Neural cell (in vitro differentiated cells): ENCODE results near the gene ENAH. TPM values are rescaled to one million over a fixed set of nuclear protein-coding genes. Genes with fewer than 3 reads are reported as not detected.

Experiments used
- H2AFZ ChIP-seq: fragments of 200-600, 300-800 bp; sonication (generic), shearing (Covaris generic); 2 replicates; pipeline ENCODE4 v1.6.0; 2014; ENCODE audit warnings: low read depth, mild to moderate bottlenecking, antibody characterized with exemption, low read length, moderate library complexity
- H3F3A ChIP-seq: fragments of 200-600 bp; shearing (Covaris generic); 2 replicates; pipeline ENCODE4 v1.6.1; 2016; ENCODE audit warnings: mild to moderate bottlenecking, moderate library complexity, mixed read lengths, antibody characterized with exemption, low read length; ENCODE audit not compliant: insufficient read depth, poor library complexity, severe bottlenecking
- H3K27ac ChIP-seq: fragments of 200-600, 300-800 bp; sonication (generic), shearing (Covaris generic); 2 replicates; pipeline ENCODE4 v1.5.1; 2014; ENCODE audit warnings: mild to moderate bottlenecking, low read length, moderate library complexity
- H3K27me3 ChIP-seq: fragments of 300-800, 200-600 bp; sonication (generic), shearing (Covaris generic); 2 replicates; pipeline ENCODE4 v1.6.0; 2014; ENCODE audit warnings: mild to moderate bottlenecking, low read depth, low read length, moderate library complexity; ENCODE audit not compliant: insufficient read depth
- H3K36me3 ChIP-seq: fragments of 300-800, 200-600 bp; sonication (generic), shearing (Covaris generic); 2 replicates; pipeline ENCODE4 v1.5.1; 2014; ENCODE audit warnings: mild to moderate bottlenecking, antibody characterized with exemption, low read length, moderate library complexity; ENCODE audit not compliant: insufficient read depth
- H3K4me2 ChIP-seq: fragments of 300-800, 200-600 bp; sonication (generic), shearing (Covaris generic); 2 replicates; pipeline ENCODE4 v1.6.0; 2014; ENCODE audit warnings: mild to moderate bottlenecking, low read length
- H3K4me3 ChIP-seq: fragments of 300-800, 200-600 bp; sonication (generic), shearing (Covaris generic); 2 replicates; pipeline ENCODE4 v1.5.1; 2014; ENCODE audit warnings: mild to moderate bottlenecking, low read length, moderate library complexity
- H3K79me2 ChIP-seq: fragments of 200-600 bp; shearing (Covaris generic); replicated peaks from 2 replicates; pipeline ENCODE4 v1.6.0; 2014; ENCODE audit warnings: mild to moderate bottlenecking, low read length, moderate library complexity; ENCODE audit not compliant: insufficient read depth
- H3K9ac ChIP-seq: fragments of 300-800, 200-600 bp; sonication (generic), shearing (Covaris generic); 2 replicates; pipeline ENCODE4 v1.6.1; 2016; ENCODE audit warnings: mild to moderate bottlenecking, low read length, mixed read lengths
- H3K9me2 ChIP-seq: fragments of 200-600 bp; shearing (Covaris generic); 2 replicates; pipeline ENCODE4 v1.6.1; 2016; ENCODE audit warnings: mild to moderate bottlenecking, low read length, mixed read lengths; ENCODE audit not compliant: insufficient read depth
- H3K9me3 ChIP-seq: fragments of 200-600, 300-800 bp; sonication (generic), shearing (Covaris generic); 2 replicates; pipeline ENCODE4 v1.6.1; 2016; ENCODE audit warnings: mild to moderate bottlenecking, mixed run types, low read length, moderate library complexity, mixed read lengths
- H4K20me1 ChIP-seq: fragments of 200-600 bp; shearing (Covaris generic); 2 replicates; pipeline ENCODE4 v1.6.1; 2016; ENCODE audit warnings: mild to moderate bottlenecking, mixed run types; ENCODE audit not compliant: insufficient read depth
- EP300 ChIP-seq: fragments of 450-650 bp; conservative IDR thresholded peaks from 2 replicates; pipeline ENCODE4 v1.6.1; 2014; ENCODE audit warnings: antibody characterized with exemption, mild to moderate bottlenecking, moderate library complexity; ENCODE audit not compliant: poor library complexity, severe bottlenecking
- EZH2 ChIP-seq: fragments of 200-600, 300-800 bp; shearing (Covaris generic), sonication (generic); IDR thresholded peaks from 2 replicates; pipeline ENCODE4 v1.6.1; 2014; ENCODE audit warnings: antibody characterized with exemption, low read length, borderline replicate concordance, mild to moderate bottlenecking; ENCODE audit not compliant: insufficient read depth, poor library complexity, severe bottlenecking
- MXI1 ChIP-seq: fragments of 450-650 bp; conservative IDR thresholded peaks from 2 replicates; pipeline ENCODE4 v1.6.1; 2014; ENCODE audit warnings: antibody characterized with exemption, mild to moderate bottlenecking; ENCODE audit not compliant: poor library complexity, severe bottlenecking
- POLR2AphosphoS5 ChIP-seq: IDR thresholded peaks from 2 replicates; pipeline ENCODE4 v1.6.1; 2012
- RAD21 ChIP-seq: fragments of 450-650 bp; conservative IDR thresholded peaks from 2 replicates; pipeline ENCODE4 v1.6.1; 2014; ENCODE audit warnings: antibody characterized with exemption, mild to moderate bottlenecking, moderate library complexity
- SMC3 ChIP-seq: fragments of 450-650 bp; conservative IDR thresholded peaks from 2 replicates; pipeline ENCODE4 v1.6.1; 2014; ENCODE audit warnings: antibody characterized with exemption, mild to moderate bottlenecking, moderate library complexity; ENCODE audit not compliant: poor library complexity
- TAF1 ChIP-seq: IDR thresholded peaks from 2 replicates; pipeline ENCODE4 v1.6.1; 2012; ENCODE audit warnings: low read depth
- polyA plus RNA-seq: library from polyadenylated mRNA; depleted of rRNA; stranded (reverse); fragments of >200 nt; gene quantifications from 2 replicates; pipeline ENCODE4 v1.2.3, GENCODE V29; 2014
- TF ChIP-seq, protein P1 (sequence below): IDR thresholded peaks from 2 replicates; pipeline ENCODE4 v1.6.1; 2012; ENCODE audit warnings: borderline replicate concordance
- TF ChIP-seq, protein P2 (sequence below): fragments of 450-650 bp; IDR thresholded peaks from 2 replicates; pipeline ENCODE4 v1.5.1; 2014; ENCODE audit warnings: antibody characterized with exemption, mild to moderate bottlenecking, moderate library complexity; ENCODE audit not compliant: poor library complexity, severe bottlenecking

ENAH gene
- polyA plus RNA-seq, 1 donor from 2014 or later = 58.4 TPM

DNA sequence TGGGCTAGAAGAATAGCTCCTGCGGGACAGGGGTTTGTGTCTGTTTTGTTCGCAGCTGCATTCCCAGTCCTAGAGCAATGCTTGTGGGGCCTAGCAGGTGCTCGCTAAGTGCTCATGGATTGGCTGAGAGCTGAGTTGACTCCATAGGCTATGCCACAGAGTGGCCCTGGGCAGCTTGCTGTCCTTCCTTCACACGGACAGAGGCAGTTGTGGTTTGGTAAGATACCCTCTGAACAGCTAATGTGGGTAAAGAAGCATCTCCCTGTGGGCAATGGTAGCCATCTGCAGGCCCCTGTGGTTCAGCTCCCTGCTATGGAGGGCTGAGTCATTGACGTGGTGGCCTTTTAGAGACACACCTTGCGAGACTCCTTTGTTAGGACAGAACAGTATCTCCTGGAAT is 201.6 kb downstream of the ENAH start:
- H3K9me3 ChIP-seq = no peaks in the 10 kb centered on the region

DNA sequence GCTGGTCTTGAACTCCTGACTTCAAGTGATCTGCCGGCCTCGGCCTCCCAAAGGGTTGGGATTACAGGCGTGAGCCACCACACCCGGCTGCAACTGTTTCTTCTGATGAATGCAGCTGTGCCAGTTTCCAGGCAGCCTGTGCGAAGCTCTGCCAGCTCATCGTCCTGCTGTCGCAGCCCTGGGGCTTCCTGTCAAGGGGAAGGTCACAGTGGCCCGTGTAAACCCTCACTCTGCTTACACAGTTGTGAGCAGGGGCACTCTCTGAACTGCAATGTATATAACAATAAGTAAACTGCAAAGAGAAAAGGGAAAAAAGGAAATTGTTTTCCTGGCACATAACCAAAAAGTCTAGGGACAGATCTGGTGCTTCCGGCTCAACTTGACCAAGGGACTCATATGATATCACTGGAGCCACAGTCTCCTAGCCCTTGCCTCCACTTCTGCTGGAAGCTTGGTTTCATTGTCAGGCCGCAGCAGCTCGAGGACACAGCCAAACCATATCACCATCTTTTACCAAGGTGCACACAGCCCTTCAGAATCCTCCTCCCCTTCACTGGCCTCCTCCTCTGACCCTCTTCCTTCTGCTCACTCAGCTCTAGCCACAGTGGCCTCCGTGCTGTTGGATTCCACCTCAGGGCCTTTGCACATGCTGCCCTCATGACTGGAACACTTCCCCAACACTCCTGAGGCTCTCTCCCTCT is 202.3 kb downstream of the ENAH start:
- no peaks in the 10 kb centered on the region for H3K36me3 ChIP-seq
- no peak overlapping the region for H3K27ac ChIP-seq
- no peaks in the 10 kb centered on the region for H3K27me3 ChIP-seq
- no peak overlapping the region for H3K4me3 ChIP-seq
- no peaks in the 10 kb centered on the region for H4K20me1 ChIP-seq
- no peak overlapping the region for H2AFZ ChIP-seq
- no peaks in the 10 kb centered on the region for H3K9me3 ChIP-seq
- H3F3A ChIP-seq = no peaks in the 10 kb centered on the region
- no peak overlapping the region for H3K9ac ChIP-seq
- no peak overlapping the region for H3K4me2 ChIP-seq
- H3K9me2 ChIP-seq = no peaks in the 10 kb centered on the region
- TF ChIP-seq, protein P1, sequence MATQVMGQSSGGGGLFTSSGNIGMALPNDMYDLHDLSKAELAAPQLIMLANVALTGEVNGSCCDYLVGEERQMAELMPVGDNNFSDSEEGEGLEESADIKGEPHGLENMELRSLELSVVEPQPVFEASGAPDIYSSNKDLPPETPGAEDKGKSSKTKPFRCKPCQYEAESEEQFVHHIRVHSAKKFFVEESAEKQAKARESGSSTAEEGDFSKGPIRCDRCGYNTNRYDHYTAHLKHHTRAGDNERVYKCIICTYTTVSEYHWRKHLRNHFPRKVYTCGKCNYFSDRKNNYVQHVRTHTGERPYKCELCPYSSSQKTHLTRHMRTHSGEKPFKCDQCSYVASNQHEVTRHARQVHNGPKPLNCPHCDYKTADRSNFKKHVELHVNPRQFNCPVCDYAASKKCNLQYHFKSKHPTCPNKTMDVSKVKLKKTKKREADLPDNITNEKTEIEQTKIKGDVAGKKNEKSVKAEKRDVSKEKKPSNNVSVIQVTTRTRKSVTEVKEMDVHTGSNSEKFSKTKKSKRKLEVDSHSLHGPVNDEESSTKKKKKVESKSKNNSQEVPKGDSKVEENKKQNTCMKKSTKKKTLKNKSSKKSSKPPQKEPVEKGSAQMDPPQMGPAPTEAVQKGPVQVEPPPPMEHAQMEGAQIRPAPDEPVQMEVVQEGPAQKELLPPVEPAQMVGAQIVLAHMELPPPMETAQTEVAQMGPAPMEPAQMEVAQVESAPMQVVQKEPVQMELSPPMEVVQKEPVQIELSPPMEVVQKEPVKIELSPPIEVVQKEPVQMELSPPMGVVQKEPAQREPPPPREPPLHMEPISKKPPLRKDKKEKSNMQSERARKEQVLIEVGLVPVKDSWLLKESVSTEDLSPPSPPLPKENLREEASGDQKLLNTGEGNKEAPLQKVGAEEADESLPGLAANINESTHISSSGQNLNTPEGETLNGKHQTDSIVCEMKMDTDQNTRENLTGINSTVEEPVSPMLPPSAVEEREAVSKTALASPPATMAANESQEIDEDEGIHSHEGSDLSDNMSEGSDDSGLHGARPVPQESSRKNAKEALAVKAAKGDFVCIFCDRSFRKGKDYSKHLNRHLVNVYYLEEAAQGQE = no peak
- no peak for TF ChIP-seq RAD21
- TF ChIP-seq, protein P2, sequence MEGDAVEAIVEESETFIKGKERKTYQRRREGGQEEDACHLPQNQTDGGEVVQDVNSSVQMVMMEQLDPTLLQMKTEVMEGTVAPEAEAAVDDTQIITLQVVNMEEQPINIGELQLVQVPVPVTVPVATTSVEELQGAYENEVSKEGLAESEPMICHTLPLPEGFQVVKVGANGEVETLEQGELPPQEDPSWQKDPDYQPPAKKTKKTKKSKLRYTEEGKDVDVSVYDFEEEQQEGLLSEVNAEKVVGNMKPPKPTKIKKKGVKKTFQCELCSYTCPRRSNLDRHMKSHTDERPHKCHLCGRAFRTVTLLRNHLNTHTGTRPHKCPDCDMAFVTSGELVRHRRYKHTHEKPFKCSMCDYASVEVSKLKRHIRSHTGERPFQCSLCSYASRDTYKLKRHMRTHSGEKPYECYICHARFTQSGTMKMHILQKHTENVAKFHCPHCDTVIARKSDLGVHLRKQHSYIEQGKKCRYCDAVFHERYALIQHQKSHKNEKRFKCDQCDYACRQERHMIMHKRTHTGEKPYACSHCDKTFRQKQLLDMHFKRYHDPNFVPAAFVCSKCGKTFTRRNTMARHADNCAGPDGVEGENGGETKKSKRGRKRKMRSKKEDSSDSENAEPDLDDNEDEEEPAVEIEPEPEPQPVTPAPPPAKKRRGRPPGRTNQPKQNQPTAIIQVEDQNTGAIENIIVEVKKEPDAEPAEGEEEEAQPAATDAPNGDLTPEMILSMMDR = no peak
- no peak for TF ChIP-seq POLR2AphosphoS5
- no peak for TF ChIP-seq TAF1
- no peak for TF ChIP-seq EP300
- no peak for TF ChIP-seq EZH2
- TF ChIP-seq MXI1 = no peak
- no peaks in the 10 kb centered on the region for H3K79me2 ChIP-seq

More for the DNA sequence above, 201.6 kb downstream of the ENAH start:
- no peaks in the 10 kb centered on the region for H4K20me1 ChIP-seq
- H3K27ac ChIP-seq = no peak overlapping the region
- no peaks in the 10 kb centered on the region for H3K79me2 ChIP-seq
- H2AFZ ChIP-seq = no peak overlapping the region
- no peak overlapping the region for H3K4me3 ChIP-seq
- no peaks in the 10 kb centered on the region for H3K27me3 ChIP-seq
- no peaks in the 10 kb centered on the region for H3F3A ChIP-seq
- H3K36me3 ChIP-seq = no peaks in the 10 kb centered on the region
- TF ChIP-seq RAD21 (no peak), EZH2 (no peak), SMC3 (no peak), MXI1 (no peak), EP300 (no peak), POLR2AphosphoS5 (no peak), TAF1 (no peak)
- TF ChIP-seq, protein P1 = no peak
- TF ChIP-seq, protein P2 = no peak
- H3K9me2 ChIP-seq = no peaks in the 10 kb centered on the region
- no peak overlapping the region for H3K9ac ChIP-seq
- H3K4me2 ChIP-seq = no peak overlapping the region
